ENCODE data around the gene LCNL1. TPM values are rescaled to one million over a fixed set of nuclear protein-coding genes. Genes with fewer than 3 reads are reported as not detected.

The LCNL1 gene
- total and polyA plus RNA-seq, 10 of the 15 experiments (the other 5 are each of a cell fraction or from before 2014, with no cell fraction given), result not detected

DNA sequence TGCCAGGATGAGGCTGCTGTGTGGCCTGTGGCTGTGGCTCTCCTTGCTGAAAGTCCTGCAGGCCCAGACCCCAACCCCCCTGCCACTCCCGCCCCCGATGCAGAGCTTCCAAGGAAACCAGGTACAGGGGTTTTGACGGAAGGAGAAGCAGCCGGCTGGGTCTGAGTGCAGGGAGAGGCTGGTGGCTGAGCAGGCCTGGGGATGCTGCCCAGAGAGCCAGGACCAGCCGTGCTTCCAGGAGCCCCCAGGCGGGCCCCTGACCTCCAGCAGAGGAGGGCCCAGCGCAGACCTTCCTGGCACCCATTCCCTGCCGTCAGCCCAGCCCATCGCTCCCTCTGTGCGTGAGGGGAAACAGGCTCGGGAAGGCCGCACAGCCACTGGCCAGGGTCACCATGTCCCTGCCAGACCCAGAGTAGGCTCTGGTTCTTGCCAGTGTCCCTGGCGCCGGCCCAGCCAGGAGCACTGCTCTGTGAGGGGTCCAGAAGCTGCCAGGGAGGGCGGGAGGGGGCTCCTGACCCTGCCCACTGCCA, 30.4 kb upstream of the LCNL1 start (continued):
- TF ChIP-seq, protein P1, sequence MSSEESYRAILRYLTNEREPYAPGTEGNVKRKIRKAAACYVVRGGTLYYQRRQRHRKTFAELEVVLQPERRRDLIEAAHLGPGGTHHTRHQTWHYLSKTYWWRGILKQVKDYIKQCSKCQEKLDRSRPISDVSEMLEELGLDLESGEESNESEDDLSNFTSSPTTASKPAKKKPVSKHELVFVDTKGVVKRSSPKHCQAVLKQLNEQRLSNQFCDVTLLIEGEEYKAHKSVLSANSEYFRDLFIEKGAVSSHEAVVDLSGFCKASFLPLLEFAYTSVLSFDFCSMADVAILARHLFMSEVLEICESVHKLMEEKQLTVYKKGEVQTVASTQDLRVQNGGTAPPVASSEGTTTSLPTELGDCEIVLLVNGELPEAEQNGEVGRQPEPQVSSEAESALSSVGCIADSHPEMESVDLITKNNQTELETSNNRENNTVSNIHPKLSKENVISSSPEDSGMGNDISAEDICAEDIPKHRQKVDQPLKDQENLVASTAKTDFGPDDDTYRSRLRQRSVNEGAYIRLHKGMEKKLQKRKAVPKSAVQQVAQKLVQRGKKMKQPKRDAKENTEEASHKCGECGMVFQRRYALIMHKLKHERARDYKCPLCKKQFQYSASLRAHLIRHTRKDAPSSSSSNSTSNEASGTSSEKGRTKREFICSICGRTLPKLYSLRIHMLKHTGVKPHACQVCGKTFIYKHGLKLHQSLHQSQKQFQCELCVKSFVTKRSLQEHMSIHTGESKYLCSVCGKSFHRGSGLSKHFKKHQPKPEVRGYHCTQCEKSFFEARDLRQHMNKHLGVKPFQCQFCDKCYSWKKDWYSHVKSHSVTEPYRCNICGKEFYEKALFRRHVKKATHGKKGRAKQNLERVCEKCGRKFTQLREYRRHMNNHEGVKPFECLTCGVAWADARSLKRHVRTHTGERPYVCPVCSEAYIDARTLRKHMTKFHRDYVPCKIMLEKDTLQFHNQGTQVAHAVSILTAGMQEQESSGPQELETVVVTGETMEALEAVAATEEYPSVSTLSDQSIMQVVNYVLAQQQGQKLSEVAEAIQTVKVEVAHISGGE (CRISPR knock-in tag; IDR thresholded peaks at IDR 0.05), result no peak
- TF ChIP-seq CEBPB (IDR thresholded peaks at IDR 0.05; ENCODE audit: borderline replicate concordance in 1 of 2, low read depth in 2 of 2, low read length in 2 of 2), result no peak
- TF ChIP-seq HDAC2 (IDR thresholded peaks at IDR 0.05), result no peak
- no peak for TF ChIP-seq NFYB (IDR thresholded peaks at IDR 0.05; ENCODE audit: insufficient read depth, low read depth, low read length)
- TF ChIP-seq NRF1 (conservative IDR thresholded peaks at IDR 0.05; ENCODE audit: low read depth, low read length), result no peak
- no peak for TF ChIP-seq KLF5 (IDR thresholded peaks at IDR 0.05; ENCODE audit: partially characterized antibody)
- TF ChIP-seq ZNF217 (IDR thresholded peaks at IDR 0.05), result no peak
- TF ChIP-seq, protein P2, sequence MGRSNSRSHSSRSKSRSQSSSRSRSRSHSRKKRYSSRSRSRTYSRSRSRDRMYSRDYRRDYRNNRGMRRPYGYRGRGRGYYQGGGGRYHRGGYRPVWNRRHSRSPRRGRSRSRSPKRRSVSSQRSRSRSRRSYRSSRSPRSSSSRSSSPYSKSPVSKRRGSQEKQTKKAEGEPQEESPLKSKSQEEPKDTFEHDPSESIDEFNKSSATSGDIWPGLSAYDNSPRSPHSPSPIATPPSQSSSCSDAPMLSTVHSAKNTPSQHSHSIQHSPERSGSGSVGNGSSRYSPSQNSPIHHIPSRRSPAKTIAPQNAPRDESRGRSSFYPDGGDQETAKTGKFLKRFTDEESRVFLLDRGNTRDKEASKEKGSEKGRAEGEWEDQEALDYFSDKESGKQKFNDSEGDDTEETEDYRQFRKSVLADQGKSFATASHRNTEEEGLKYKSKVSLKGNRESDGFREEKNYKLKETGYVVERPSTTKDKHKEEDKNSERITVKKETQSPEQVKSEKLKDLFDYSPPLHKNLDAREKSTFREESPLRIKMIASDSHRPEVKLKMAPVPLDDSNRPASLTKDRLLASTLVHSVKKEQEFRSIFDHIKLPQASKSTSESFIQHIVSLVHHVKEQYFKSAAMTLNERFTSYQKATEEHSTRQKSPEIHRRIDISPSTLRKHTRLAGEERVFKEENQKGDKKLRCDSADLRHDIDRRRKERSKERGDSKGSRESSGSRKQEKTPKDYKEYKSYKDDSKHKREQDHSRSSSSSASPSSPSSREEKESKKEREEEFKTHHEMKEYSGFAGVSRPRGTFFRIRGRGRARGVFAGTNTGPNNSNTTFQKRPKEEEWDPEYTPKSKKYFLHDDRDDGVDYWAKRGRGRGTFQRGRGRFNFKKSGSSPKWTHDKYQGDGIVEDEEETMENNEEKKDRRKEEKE (IDR thresholded peaks at IDR 0.05), result no peak
